Colonic mucosa (tissue), 4 donors: ENCODE data around the gene SECISBP2. TPM values are rescaled to one million over a fixed set of nuclear protein-coding genes. Genes with fewer than 3 reads are reported as not detected.
A peak's percentile ranks its signal among the peaks of the same experiment; 100 is the strongest.

Experiments
- DNase-seq: peaks from one replicate; pipeline ENCODE4 v3.0.0-alpha.2; 2020
- H3K27ac ChIP-seq: fragments of 200-600 bp; one replicate; pipeline ENCODE4 v1.8.0; 2021
- H3K27me3 ChIP-seq: fragments of 200-600 bp; one replicate; pipeline ENCODE4 v1.8.0; 2021
- H3K36me3 ChIP-seq: fragments of 200-600 bp; one replicate; pipeline ENCODE4 v1.8.0; 2021
- H3K4me1 ChIP-seq: fragments of 200-600 bp; one replicate; pipeline ENCODE4 v1.8.0; 2021; ENCODE audit warnings: mild to moderate bottlenecking
- H3K4me3 ChIP-seq: fragments of 200-600 bp; one replicate; pipeline ENCODE4 v1.8.0; 2021
- H3K9ac ChIP-seq, 2 donors: one replicate each; pipeline ENCODE4 v1.7.0; 2013; ENCODE audit warnings: control low read depth in 2 of 2, low read depth in 2 of 2, low read length in 2 of 2
- H3K9me3 ChIP-seq: fragments of 200-600 bp; one replicate; pipeline ENCODE4 v1.8.0; 2021
- CTCF ChIP-seq: fragments of 200-600 bp; IDR thresholded peaks from one replicate; pipeline ENCODE4 v1.8.0; 2022; ENCODE audit warnings: antibody characterized with exemption, mild to moderate bottlenecking
- intact Hi-C: fragments of 100-400 bp; cut with DNase I; formaldehyde crosslinking; loops from one replicate; pipeline ENCODE4 v1.14.1; 2022
- total RNA-seq, 2 donors: library from RNA; stranded (reverse); fragmentation: NEBNext Ultra II Directional in 1 of 2; extraction: Animal tissue kit (Norgen Biotek cat#: 25700) in 1 of 2; gene quantifications; one replicate each; pipeline ENCODE4 v1.2.1, GENCODE V29; 2021
- donor health status: healthy.
- donor health status: DM: no; HTN: no; CAD: no.
- donor health status: DM: no; HTN: no; CAD: no.

SECISBP2 gene
- total RNA-seq, 2 donors from 2014 or later, result 37.6 to 42.2 TPM

GRCh38 chr9:89305868-89306267 is 12.4 kb upstream of the SECISBP2 start:
- Histone ChIP-seq H3K36me3 (no peaks in the 10 kb centered on the region), H3K4me1 (no peaks in the 10 kb centered on the region), H3K4me3 (no peak overlapping the region), H3K27ac (no peak overlapping the region), H3K9ac (no peak overlapping the region), H3K9me3 (no peaks in the 10 kb centered on the region), H3K27me3 (no peaks in the 10 kb centered on the region)
- intact Hi-C loops, result no loop called here
- no peak for TF ChIP-seq CTCF
- no peak for DNase-seq

- no peak for DNase-seq
- H3K36me3 ChIP-seq, result no peaks in the 10 kb centered on the region
- no peaks in the 10 kb centered on the region for H3K4me1 ChIP-seq
- intact Hi-C loops, result no loop called here
- H3K9me3 ChIP-seq, result no peaks in the 10 kb centered on the region
- H3K27me3 ChIP-seq, result no peaks in the 10 kb centered on the region
- no peak overlapping the region for H3K9ac ChIP-seq
- H3K4me3 ChIP-seq, result no peak overlapping the region
- TF ChIP-seq CTCF, result no peak
- no peak overlapping the region for H3K27ac ChIP-seq
These were observed 9.1 kb upstream of the SECISBP2 start for GRCh38 chr9:89309166-89309565.

GRCh38 chr9:89309608-89310474 is 8.5 kb upstream of the SECISBP2 start:
- Histone ChIP-seq H3K36me3 (no peaks in the 10 kb centered on the region), H3K9me3 (no peaks in the 10 kb centered on the region), H3K4me1 (no peaks in the 10 kb centered on the region), H3K27me3 (no peaks in the 10 kb centered on the region), H3K4me3 (peak overlapping the region; percentile 69), H3K27ac (peak overlapping the region; percentile 99), H3K9ac (peak overlapping the region; percentile 95 to 98)
- no peak for TF ChIP-seq CTCF
- intact Hi-C loops, result loop anchor here (10.0 kb wide), 1 partner anchor 1885 kb away; no protein-coding TSS in a partner anchor
- DNase-seq, result peak; percentile 59

- Histone ChIP-seq H3K27me3 (no peaks in the 10 kb centered on the region), H3K27ac (peak within 1 kb of the TSS; percentile 99), H3K4me1 (no peaks in the 10 kb centered on the region), H3K36me3 (peaks cover 3% of the 10 kb centered on the region), H3K9ac (peak within 1 kb of the TSS; percentile 95 to 98), H3K4me3 (peak within 1 kb of the TSS; percentile 76), H3K9me3 (no peaks in the 10 kb centered on the region)
- no peak for TF ChIP-seq CTCF
- DNase-seq, result peak; percentile 100
- intact Hi-C loops, result loop anchor here (10.0 kb wide), 1 partner anchor 1884 kb away; no protein-coding TSS in a partner anchor
These were observed 7.6 kb upstream of the SECISBP2 start, which contains the start of gene CKS2 for GRCh38 chr9:89310475-89311345. Gene CKS2 (plus strand): TSS chr9:89311195. CDS start chr9:89311293, 98 bp downstream.
